Endothelial cell (in vitro differentiated cells): ENCODE results near the gene CES4A. TPM values are rescaled to one million over a fixed set of nuclear protein-coding genes. Genes with fewer than 3 reads are reported as not detected.

Source experiments
- DNase-seq: peaks from one replicate; pipeline ENCODE4 v3.0.0; 2021; ENCODE audit warnings: low spot score
- H3K27ac Mint-ChIP-seq: one replicate; pipeline ENCODE4 v1.8.0; 2021; ENCODE audit warnings: mixed read lengths, inconsistent platforms; ENCODE audit not compliant: unreplicated experiment
- H3K27me3 Mint-ChIP-seq: one replicate; pipeline ENCODE4 v1.8.0; 2021; ENCODE audit warnings: mild to moderate bottlenecking, moderate library complexity, mixed read lengths, inconsistent platforms; ENCODE audit not compliant: unreplicated experiment
- H3K36me3 Mint-ChIP-seq: one replicate; pipeline ENCODE4 v1.8.0; 2021; ENCODE audit warnings: mild to moderate bottlenecking, low read depth, mixed read lengths, inconsistent platforms; ENCODE audit not compliant: unreplicated experiment
- H3K4me1 Mint-ChIP-seq: one replicate; pipeline ENCODE4 v1.8.0; 2021; ENCODE audit warnings: mild to moderate bottlenecking, mixed read lengths, inconsistent platforms; ENCODE audit not compliant: unreplicated experiment
- H3K4me3 Mint-ChIP-seq: one replicate; pipeline ENCODE4 v1.8.0; 2021; ENCODE audit warnings: mild to moderate bottlenecking, mixed read lengths, inconsistent platforms; ENCODE audit not compliant: unreplicated experiment
- H3K9me3 Mint-ChIP-seq: one replicate; pipeline ENCODE4 v1.8.0; 2021; ENCODE audit warnings: mixed read lengths, inconsistent platforms; ENCODE audit not compliant: unreplicated experiment
- total RNA-seq: library from RNA; stranded (reverse); fragmentation: NEBNext Ultra II Directional; extraction: Animal tissue kit (Norgen Biotek cat#: 25700); gene quantifications from one replicate; pipeline ENCODE4 v1.2.1, GENCODE V29; 2021; ENCODE audit not compliant: unreplicated experiment
- TF ChIP-seq, protein P1 (sequence below): fragments of 200-600 bp; sonication (generic); IDR thresholded peaks from one replicate; pipeline ENCODE4 v1.5.0; 2021; ENCODE audit warnings: antibody characterized with exemption; ENCODE audit not compliant: unreplicated experiment

Gene CES4A
- total RNA-seq, 1 donor from 2014 or later: 1.1 TPM

DNA sequence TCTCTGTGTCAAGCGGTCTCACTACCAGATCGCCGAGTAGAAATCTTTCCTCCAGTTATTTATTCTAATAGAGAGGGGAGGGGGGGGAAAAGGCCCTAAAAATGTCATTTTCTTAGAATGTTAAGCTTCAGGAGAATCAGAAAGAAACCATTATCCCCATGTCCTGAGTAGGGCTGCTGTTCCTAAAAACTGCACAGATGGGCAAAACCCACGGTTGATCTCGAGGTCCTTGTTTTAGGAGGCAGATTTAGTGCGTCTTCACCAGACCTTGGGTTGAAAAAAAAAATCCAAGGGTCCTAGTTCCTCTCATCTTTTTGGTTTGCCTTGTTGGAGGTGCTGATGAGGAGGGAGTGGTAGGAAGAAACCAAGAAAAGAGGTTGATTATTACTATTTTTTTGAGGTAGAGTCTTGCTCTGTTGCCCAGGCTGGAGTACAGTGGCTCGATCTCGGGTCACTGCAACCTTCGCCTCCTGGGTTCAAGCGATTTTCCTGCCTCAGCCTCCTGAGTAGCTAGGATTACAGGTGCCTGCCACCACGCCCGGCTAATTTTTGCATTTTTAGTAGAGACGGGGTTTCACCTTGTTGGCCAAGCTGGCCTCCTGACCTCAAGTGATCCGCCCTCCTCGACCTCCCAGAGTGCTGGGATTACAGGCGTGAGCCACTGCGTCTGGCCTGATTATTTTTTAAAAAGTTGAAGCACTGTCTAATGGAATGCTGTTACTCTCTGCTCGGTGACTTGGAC, 42.0 kb downstream of the CES4A start:
- TF ChIP-seq, protein P1, sequence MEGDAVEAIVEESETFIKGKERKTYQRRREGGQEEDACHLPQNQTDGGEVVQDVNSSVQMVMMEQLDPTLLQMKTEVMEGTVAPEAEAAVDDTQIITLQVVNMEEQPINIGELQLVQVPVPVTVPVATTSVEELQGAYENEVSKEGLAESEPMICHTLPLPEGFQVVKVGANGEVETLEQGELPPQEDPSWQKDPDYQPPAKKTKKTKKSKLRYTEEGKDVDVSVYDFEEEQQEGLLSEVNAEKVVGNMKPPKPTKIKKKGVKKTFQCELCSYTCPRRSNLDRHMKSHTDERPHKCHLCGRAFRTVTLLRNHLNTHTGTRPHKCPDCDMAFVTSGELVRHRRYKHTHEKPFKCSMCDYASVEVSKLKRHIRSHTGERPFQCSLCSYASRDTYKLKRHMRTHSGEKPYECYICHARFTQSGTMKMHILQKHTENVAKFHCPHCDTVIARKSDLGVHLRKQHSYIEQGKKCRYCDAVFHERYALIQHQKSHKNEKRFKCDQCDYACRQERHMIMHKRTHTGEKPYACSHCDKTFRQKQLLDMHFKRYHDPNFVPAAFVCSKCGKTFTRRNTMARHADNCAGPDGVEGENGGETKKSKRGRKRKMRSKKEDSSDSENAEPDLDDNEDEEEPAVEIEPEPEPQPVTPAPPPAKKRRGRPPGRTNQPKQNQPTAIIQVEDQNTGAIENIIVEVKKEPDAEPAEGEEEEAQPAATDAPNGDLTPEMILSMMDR: no peak
- no peaks in the 10 kb centered on the region for H3K36me3 Mint-ChIP-seq
- H3K4me3 Mint-ChIP-seq: peak overlapping the region; percentile 95
- no peaks in the 10 kb centered on the region for H3K9me3 Mint-ChIP-seq
- H3K27me3 Mint-ChIP-seq: no peaks in the 10 kb centered on the region
- DNase-seq: no peak
- peak overlapping the region; percentile 52 for H3K27ac Mint-ChIP-seq
- peaks cover 26% of the 10 kb centered on the region for H3K4me1 Mint-ChIP-seq

DNA sequence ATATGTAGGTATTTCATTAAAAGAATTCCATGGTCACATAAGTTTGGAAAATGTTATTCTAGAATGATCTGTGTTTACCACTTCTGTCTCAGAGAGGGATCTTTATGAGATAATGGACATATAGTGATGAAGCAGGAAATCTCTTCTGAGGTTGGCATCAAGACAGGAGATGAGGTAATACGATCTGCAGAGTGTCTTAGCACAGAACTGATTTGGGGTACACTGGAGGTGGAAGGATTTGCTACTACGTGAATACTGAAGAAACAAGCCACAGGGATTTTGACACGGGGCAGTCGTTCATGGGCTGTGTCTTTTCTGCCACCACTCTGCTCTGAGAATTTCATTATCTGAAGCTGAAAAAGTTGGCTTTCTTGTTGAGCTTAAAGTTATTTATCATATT, 46.1 kb downstream of the CES4A start:
- Mint-ChIP-seq H3K27me3 (no peaks in the 10 kb centered on the region), H3K9me3 (no peaks in the 10 kb centered on the region), H3K4me1 (peaks cover 25% of the 10 kb centered on the region), H3K27ac (peak overlapping the region; percentile 33), H3K36me3 (no peaks in the 10 kb centered on the region), H3K4me3 (peak overlapping the region; percentile 29)
- no peak for DNase-seq
- TF ChIP-seq, protein P1: no peak

DNA sequence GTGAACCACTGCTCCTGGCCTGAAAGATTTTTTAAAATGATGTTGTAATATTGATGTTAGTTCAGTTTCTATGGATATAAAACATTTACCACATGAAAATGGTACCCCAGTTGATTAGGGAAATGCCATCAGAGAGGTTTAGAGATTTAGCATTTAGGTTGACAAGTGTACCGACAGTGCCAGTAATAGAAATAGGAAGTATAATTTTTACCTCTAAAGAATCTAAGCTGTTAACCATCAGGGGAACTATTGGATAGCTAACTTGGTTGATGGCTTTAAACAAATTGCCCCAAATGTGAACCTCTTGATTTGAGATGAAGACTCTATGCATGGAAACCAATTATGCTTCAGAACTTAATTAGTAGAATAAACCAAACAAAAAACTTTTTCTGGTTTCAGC, 47.0 kb downstream of the CES4A start:
- H3K9me3 Mint-ChIP-seq: no peaks in the 10 kb centered on the region
- H3K36me3 Mint-ChIP-seq: peaks cover 4% of the 10 kb centered on the region
- H3K27ac Mint-ChIP-seq: no peak overlapping the region
- TF ChIP-seq, protein P1: no peak
- no peak for DNase-seq
- H3K4me3 Mint-ChIP-seq: no peak overlapping the region
- no peaks in the 10 kb centered on the region for H3K27me3 Mint-ChIP-seq
- H3K4me1 Mint-ChIP-seq: peaks cover 19% of the 10 kb centered on the region

DNA sequence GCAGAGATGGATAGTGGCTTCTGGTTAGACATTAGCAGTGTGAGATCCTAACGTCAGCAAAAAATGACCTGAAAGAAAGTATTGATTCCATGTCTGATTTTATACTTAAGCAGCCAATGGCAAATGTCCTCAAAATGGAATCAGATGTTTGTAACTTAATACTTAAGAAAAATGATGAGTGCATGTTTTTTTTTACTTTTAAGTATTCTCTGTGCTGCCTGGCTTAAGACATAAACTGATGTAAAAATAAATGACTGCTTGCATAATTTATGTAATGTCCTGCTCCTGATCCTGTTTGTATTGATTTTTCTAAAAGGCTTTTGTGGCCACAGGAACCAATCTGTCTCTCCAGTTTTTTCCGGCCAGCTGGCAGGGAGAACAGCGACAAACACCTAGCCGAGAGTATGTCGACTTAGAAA, 47.9 kb downstream of the CES4A start:
- TF ChIP-seq, protein P1: no peak
- H3K27me3 Mint-ChIP-seq: no peaks in the 10 kb centered on the region
- peak overlapping the region; percentile 59 for H3K27ac Mint-ChIP-seq
- H3K9me3 Mint-ChIP-seq: no peaks in the 10 kb centered on the region
- peaks cover 15% of the 10 kb centered on the region for H3K4me1 Mint-ChIP-seq
- H3K36me3 Mint-ChIP-seq: peaks cover 14% of the 10 kb centered on the region
- H3K4me3 Mint-ChIP-seq: peak overlapping the region; percentile 45
- DNase-seq: no peak

DNA sequence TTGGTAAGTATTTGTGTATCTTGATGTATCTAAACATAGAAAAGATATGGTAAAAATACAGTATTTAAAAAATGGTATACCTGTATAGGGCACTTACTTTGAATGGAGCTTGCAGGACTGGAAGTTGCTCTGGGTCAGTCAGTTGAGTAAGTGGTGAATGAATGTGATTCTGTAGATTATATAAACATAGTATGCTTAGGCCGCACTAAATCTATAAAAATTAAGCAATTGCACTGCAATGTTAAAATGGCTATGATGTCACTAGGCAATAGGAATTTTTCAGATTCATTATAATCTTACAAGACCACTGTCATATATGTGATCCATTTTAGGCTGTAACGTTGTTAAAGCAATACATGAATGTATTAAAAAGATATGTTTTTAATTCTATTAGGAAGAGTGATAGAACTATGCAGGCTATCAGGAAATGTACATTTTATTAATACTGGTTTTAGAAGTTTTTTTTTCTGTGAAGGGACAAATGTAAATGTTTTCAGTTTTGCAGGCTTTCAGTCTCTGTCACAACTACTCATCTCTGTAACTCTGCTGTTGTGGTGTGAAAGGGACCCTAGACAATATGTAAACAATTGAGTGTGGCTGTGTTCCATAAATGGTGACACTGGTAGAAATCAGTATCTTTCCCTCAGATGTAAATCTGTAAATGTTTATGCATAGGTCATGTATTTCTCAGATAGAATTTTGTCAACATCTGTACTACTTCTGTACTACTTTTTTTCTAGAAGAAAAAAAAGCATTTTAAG, 51.1 kb downstream of the CES4A start:
- Mint-ChIP-seq H3K9me3 (no peaks in the 10 kb centered on the region), H3K27ac (no peak overlapping the region), H3K36me3 (peaks cover 18% of the 10 kb centered on the region), H3K4me1 (peaks cover 9% of the 10 kb centered on the region), H3K4me3 (no peak overlapping the region), H3K27me3 (no peaks in the 10 kb centered on the region)
- TF ChIP-seq, protein P1: no peak
- DNase-seq: no peak
